WTC11 (cell line): ENCODE data around the gene BAMBI. TPM values are rescaled to one million over a fixed set of nuclear protein-coding genes. Genes with fewer than 3 reads are reported as not detected.
A peak's percentile ranks its signal among the peaks of the same experiment; 100 is the strongest.

Experiments used
- EMX1 ChIP-seq: fragments of 250-450 bp; sonication (Bioruptor Pico); IDR thresholded peaks from 2 replicates; pipeline ENCODE4 v1.8.0; 2021; ENCODE audit warnings: mild to moderate bottlenecking
- ESRRA ChIP-seq: sonication (generic); formaldehyde crosslinking; IDR thresholded peaks from 2 replicates; pipeline ENCODE4 v1.8.1; 2022; ENCODE audit warnings: mild to moderate bottlenecking, missing genetic modification reagents, borderline replicate concordance
- FOXJ3 ChIP-seq: sonication (generic); formaldehyde crosslinking; IDR thresholded peaks from 2 replicates; pipeline ENCODE4 v1.9.0; 2021; ENCODE audit warnings: missing genetic modification reagents, mild to moderate bottlenecking, borderline replicate concordance
- FOXK1 ChIP-seq: sonication (generic); formaldehyde crosslinking; IDR thresholded peaks from 2 replicates; pipeline ENCODE4 v1.8.0; 2022; ENCODE audit warnings: mild to moderate bottlenecking, moderate library complexity, missing genetic modification reagents
- FOXP1 ChIP-seq: sonication (generic); formaldehyde crosslinking; IDR thresholded peaks from 2 replicates; pipeline ENCODE4 v1.8.0; 2022; ENCODE audit warnings: missing genetic modification reagents, mild to moderate bottlenecking, moderate library complexity, borderline replicate concordance
- GABPB1 ChIP-seq: sonication (generic); formaldehyde crosslinking; IDR thresholded peaks from 2 replicates; pipeline ENCODE4 v1.8.1; 2023; ENCODE audit warnings: mild to moderate bottlenecking, missing genetic modification reagents
- GRHL2 ChIP-seq: fragments of 250-450 bp; sonication (Bioruptor Pico); IDR thresholded peaks from 2 replicates; pipeline ENCODE4 v1.8.0; 2022; ENCODE audit warnings: mild to moderate bottlenecking, moderate library complexity; ENCODE audit not compliant: insufficient replicate concordance, severe bottlenecking
- GTF2I ChIP-seq: fragments of 250-450 bp; sonication (Bioruptor Pico); conservative IDR thresholded peaks from 2 replicates; pipeline ENCODE4 v1.4.0; 2021; ENCODE audit warnings: mild to moderate bottlenecking
- NFATC4 ChIP-seq: fragments of 250-450 bp; sonication (Bioruptor Pico); IDR thresholded peaks from 2 replicates; pipeline ENCODE4 v1.9.0; 2021; ENCODE audit warnings: mild to moderate bottlenecking
- NR3C1 ChIP-seq: sonication (generic); formaldehyde crosslinking; conservative IDR thresholded peaks from 2 replicates; pipeline ENCODE4 v1.8.1; 2023; ENCODE audit warnings: low read depth, mild to moderate bottlenecking, missing genetic modification reagents
- OVOL2 ChIP-seq: fragments of 250-450 bp; sonication (Bioruptor Pico); IDR thresholded peaks from 2 replicates; pipeline ENCODE4 v1.9.0; 2021; ENCODE audit warnings: mild to moderate bottlenecking, borderline replicate concordance
- PRDM15 ChIP-seq: sonication (generic); formaldehyde crosslinking; IDR thresholded peaks from 2 replicates; pipeline ENCODE4 v1.8.0; 2022; ENCODE audit warnings: missing genetic modification reagents
- SMAD3 ChIP-seq: sonication (generic); formaldehyde crosslinking; IDR thresholded peaks from 2 replicates; pipeline ENCODE4 v1.8.0; 2022; ENCODE audit warnings: missing genetic modification reagents, mild to moderate bottlenecking, borderline replicate concordance
- SP1 ChIP-seq: sonication (generic); formaldehyde crosslinking; conservative IDR thresholded peaks from 2 replicates; pipeline ENCODE4 v1.8.1; 2022; ENCODE audit warnings: missing genetic modification reagents
- STAT6 ChIP-seq: sonication (generic); formaldehyde crosslinking; conservative IDR thresholded peaks from 2 replicates; pipeline ENCODE4 v1.8.1; 2023; ENCODE audit warnings: mild to moderate bottlenecking, low read depth, missing genetic modification reagents, moderate library complexity
- ZBTB21 ChIP-seq: sonication (generic); formaldehyde crosslinking; IDR thresholded peaks from 2 replicates; pipeline ENCODE4 v1.8.1; 2023; ENCODE audit warnings: mild to moderate bottlenecking, missing genetic modification reagents, borderline replicate concordance
- ZNF121 ChIP-seq: sonication (generic); formaldehyde crosslinking; IDR thresholded peaks from 2 replicates; pipeline ENCODE4 v1.8.0; 2023; ENCODE audit warnings: missing genetic modification reagents
- ZNF232 ChIP-seq: sonication (generic); formaldehyde crosslinking; IDR thresholded peaks from 2 replicates; pipeline ENCODE4 v1.8.0; 2022; ENCODE audit warnings: mild to moderate bottlenecking, missing genetic modification reagents
- ZNF281 ChIP-seq: sonication (generic); formaldehyde crosslinking; IDR thresholded peaks from 2 replicates; pipeline ENCODE4 v1.8.0; 2023; ENCODE audit warnings: mild to moderate bottlenecking, missing genetic modification reagents
- ZNF396 ChIP-seq: fragments of 250-450 bp; sonication (Bioruptor Pico); IDR thresholded peaks from 2 replicates; pipeline ENCODE4 v1.8.0; 2021; ENCODE audit warnings: mild to moderate bottlenecking, moderate library complexity, borderline replicate concordance
- ZNF671 ChIP-seq: fragments of 250-450 bp; sonication (Bioruptor Pico); IDR thresholded peaks from 2 replicates; pipeline ENCODE4 v1.8.0; 2021; ENCODE audit warnings: mild to moderate bottlenecking
- total RNA-seq: library from RNA; stranded (reverse); gene quantifications from 3 replicates; pipeline ENCODE4 v1.2.3, GENCODE V29; 2021
- TF ChIP-seq, protein P1 (sequence below): sonication (generic); formaldehyde crosslinking; IDR thresholded peaks from 2 replicates; pipeline ENCODE4 v1.8.1; 2023; ENCODE audit warnings: mild to moderate bottlenecking, missing genetic modification reagents
- TF ChIP-seq, protein P2 (sequence below): sonication (generic); formaldehyde crosslinking; IDR thresholded peaks from 2 replicates; pipeline ENCODE4 v1.8.1; 2023; ENCODE audit warnings: mild to moderate bottlenecking, moderate library complexity, missing genetic modification reagents

The BAMBI gene
- total RNA-seq, 1 experiment from 2014 or later = 29.0 TPM

DNA sequence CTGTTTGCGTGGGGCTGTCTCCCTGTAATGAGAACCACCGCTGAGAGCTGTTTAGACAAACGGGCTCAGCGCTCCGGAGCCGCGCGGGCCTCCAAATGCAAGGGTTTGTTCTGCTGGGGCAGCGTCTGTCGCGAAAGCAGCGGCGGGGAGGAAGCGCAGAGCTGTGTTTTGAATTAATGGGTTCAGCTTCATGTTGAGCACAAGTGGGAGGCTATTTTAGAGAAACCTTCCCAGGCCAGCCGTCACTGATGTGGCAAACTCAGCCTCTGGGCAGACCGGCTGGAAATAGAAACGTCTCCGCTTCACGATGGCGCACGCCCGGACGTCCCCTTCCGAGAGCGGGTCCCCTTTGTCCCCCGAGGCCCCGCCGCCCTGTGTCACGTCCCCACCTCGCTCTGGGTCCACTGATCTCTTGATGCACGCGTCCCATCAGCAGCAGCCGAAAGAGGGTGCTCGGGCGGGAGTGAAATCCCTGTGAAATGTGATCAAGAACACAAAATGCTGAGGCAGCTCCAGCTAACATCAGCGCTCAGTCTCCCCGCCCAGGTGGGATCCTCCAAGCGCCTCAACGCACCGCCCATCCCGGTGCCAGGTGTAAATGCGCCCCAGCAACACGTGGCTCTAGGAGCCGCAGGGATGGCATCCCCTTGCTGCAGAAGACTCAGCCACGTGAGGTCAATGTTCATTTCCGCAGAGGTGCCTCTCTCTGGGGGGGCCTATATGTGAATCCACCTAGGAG is 44.9 kb downstream of the BAMBI start (continued):
- TF ChIP-seq FOXK1 (peak; percentile 84; the same call in 1 of the 2 replicates), ZNF232 (peak; percentile 52; the same call in 1 of the 2 replicates), PRDM15 (CRISPR knock-in tag) (no peak), FOXJ3 (no peak), ZBTB21 (CRISPR knock-in tag) (no peak), ZNF671 (CRISPR knock-in tag) (no peak), ESRRA (CRISPR knock-in tag) (0 out of 2 replicates have a peak, but pooled peaks have one; percentile 73), SP1 (CRISPR knock-in tag) (no peak), FOXP1 (CRISPR knock-in tag) (peak; percentile 70), NFATC4 (CRISPR knock-in tag) (no peak), GABPB1 (no peak), EMX1 (CRISPR knock-in tag) (no peak), GRHL2 (CRISPR knock-in tag) (no peak), GTF2I (CRISPR knock-in tag) (no peak), ZNF281 (peak; percentile 86; the same call in 1 of the 2 replicates), NR3C1 (no peak), ZNF396 (CRISPR knock-in tag) (no peak), OVOL2 (CRISPR knock-in tag) (no peak), STAT6 (CRISPR knock-in tag) (no peak), ZNF121 (CRISPR knock-in tag) (no peak), SMAD3 (CRISPR knock-in tag) (peak; percentile 79; the same call in 1 of the 2 replicates)
- TF ChIP-seq, protein P1, sequence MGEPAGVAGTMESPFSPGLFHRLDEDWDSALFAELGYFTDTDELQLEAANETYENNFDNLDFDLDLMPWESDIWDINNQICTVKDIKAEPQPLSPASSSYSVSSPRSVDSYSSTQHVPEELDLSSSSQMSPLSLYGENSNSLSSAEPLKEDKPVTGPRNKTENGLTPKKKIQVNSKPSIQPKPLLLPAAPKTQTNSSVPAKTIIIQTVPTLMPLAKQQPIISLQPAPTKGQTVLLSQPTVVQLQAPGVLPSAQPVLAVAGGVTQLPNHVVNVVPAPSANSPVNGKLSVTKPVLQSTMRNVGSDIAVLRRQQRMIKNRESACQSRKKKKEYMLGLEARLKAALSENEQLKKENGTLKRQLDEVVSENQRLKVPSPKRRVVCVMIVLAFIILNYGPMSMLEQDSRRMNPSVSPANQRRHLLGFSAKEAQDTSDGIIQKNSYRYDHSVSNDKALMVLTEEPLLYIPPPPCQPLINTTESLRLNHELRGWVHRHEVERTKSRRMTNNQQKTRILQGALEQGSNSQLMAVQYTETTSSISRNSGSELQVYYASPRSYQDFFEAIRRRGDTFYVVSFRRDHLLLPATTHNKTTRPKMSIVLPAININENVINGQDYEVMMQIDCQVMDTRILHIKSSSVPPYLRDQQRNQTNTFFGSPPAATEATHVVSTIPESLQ (CRISPR knock-in tag) = no peak
- TF ChIP-seq, protein P2, sequence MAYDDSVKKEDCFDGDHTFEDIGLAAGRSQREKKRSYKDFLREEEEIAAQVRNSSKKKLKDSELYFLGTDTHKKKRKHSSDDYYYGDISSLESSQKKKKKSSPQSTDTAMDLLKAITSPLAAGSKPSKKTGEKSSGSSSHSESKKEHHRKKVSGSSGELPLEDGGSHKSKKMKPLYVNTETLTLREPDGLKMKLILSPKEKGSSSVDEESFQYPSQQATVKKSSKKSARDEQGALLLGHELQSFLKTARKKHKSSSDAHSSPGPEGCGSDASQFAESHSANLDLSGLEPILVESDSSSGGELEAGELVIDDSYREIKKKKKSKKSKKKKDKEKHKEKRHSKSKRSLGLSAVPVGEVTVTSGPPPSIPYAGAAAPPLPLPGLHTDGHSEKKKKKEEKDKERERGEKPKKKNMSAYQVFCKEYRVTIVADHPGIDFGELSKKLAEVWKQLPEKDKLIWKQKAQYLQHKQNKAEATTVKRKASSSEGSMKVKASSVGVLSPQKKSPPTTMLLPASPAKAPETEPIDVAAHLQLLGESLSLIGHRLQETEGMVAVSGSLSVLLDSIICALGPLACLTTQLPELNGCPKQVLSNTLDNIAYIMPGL (CRISPR knock-in tag) = no peak
